ENCODE results near the gene CYREN.

CYREN gene

DNA sequence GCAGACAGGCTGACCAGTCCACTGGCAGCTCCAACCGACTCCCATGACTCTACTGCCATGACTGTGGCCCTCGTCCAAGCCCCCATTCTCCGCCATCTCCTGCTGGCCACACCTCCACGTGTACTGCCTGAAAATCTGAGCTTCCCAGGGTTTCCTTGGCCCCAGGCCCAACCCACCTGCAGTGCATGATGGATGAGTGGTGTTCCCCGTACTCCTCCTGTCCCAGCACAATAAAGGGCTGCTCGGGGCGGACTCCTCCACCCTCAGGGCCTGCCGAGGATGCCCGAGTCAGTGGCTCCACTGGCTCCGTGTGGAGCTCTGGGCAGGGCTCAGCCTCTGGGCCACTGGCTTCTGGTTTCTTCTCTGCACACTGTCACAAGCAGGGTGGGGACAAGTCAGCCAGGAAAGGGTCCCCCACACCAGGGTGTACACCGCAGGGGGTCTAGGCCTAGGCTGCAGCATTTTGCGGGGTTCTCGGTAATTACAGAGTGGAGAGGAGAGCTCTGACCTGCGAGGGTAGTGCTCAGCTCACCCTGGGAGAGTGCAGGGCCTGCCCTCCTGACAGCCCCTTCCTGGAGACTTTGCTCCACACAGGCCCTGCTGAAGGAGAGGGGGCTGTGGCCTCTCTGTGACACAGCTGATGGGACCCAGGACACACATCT lies 25.6 kb upstream of the CYREN start:
- no peak for DNase-seq

GRCh38 chr7:135195156-135195555 lies 24.6 kb upstream of the CYREN start:
- no peak for DNase-seq

GRCh38 chr7:135194494-135195095 lies 24.1 kb upstream of the CYREN start:
- DNase-seq, result no peak

DNA sequence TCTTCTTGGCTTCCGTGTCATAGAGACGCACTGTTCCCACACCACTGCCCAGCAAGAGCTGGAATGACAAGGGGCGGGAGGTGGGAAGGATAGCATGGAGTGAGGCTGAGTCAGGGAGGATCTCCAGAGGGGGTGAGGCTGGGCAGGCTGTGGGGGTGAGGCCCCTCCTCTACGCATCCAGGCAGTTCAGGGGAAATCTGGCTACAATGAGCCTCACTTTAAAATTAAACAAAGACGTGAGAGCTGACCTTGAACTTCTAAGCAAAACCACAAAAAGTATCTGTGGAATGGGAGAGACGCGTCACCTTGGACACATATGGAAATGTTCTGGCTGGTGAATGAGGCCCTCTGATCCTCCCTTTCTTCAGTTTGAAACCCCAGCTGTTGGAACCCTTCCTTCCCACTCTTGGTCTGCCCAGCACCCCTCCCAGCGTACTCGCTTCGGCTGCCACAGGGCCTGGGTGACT lies 23.1 kb upstream of the CYREN start:
- DNase-seq, result no peak

DNA sequence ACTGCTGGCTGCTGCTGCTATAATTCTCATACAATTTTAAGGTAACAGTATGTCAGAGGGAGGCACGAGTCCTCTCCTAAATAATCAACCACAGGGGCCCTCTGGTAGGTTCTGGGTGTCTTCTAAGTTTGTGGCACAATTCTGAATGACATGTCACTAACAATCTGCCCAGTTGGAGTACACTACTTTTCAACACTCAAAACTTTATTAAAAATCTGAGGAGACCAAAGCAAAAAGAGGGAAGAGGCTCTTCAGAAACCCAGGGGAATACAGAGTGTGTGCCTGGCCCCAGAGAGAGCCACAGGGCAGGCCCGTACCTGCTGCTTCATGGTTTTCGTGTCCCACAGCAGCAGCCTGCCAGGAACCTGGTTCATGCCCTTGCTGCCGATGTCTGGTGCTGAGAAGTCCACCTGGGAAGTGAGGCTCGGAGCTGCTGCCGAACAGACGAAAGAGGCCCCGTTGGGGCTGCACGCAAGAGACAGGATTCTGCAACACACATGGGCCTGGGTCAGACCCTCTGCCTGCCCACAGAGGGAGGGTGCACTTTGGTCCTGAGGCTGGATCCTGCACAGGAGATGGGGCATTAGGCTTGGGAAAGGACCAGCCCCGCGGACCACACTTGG lies 22.5 kb upstream of the CYREN start:
- DNase-seq, result no peak

DNA sequence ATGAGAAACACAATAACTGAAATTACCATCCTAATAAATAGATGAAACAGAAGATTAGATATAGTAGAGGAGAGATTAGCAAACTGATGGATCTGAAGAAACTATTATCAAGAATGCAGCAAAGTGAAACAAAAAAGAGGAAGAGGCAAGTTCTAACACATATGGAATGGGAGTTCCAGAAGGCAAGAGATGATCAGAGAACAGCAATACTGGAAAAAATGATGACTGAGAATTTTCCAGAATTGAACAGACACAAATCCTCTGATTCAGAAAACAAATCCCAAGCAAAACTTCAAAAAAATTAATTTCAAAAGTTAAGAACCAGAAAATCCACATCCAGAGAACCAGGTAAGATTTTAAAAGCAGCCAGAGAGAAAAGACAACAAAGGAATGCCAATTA lies 20.2 kb upstream of the CYREN start:
- DNase-seq, result no peak

DNA sequence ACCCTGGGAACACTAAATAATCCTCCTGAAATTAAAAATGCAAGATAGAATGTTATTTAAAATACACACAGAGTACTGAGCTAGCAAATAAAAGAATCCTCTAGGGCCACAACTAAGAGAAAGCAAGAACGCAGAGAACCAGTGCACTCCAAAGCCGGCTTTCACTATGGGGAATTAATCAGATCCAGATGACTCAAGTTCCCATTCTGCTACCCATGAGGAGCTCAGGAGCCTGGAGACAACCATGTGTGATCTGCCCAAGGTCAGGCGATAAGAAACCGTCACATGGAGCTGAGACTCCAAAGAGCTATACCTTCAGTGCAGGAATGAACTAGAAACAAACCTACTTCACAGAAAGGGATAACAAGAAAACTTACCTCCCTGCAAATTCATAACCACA lies 19.5 kb upstream of the CYREN start:
- DNase-seq, result no peak

GRCh38 chr7:135189221-135189662 lies 18.7 kb upstream of the CYREN start:
- DNase-seq, result no peak

- DNase-seq, result no peak
Measured at GRCh38 chr7:135188298-135188984, 17.9 kb upstream of the CYREN start.

DNA sequence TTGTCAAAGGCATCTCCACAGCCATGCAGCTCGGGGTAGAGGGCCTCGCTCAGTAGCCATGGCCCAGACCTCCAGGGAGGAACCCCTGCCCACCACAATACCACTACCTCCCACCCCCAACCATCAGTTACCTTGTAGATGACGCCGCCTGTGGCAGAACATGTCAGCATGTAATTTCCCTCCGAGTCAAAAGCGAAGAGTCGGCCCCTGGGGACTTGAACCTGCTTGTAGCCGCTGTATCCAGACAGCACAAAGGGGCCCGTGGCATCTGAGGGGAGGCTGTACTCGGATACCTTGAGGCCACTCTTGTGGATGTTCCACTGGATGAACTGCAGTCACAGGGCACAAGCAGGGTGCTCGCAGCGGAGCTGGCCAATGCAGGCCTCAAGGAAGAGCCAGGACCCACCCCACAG lies 16.3 kb upstream of the CYREN start:
- no peak for DNase-seq

DNA sequence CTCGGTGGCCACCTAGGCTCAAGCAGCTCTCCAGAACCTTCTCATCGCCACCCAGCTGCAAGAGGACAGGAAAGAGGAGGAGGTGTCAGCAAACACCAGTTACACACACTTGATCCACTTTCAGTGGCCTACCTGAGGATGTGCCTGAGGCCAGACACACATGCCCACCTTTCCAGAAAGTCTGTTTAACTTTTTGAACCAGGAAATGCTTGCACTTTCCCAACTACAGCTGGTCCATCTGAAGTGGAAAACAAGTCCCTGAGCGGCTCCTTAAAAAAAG lies 15.7 kb upstream of the CYREN start:
- no peak for DNase-seq

DNA sequence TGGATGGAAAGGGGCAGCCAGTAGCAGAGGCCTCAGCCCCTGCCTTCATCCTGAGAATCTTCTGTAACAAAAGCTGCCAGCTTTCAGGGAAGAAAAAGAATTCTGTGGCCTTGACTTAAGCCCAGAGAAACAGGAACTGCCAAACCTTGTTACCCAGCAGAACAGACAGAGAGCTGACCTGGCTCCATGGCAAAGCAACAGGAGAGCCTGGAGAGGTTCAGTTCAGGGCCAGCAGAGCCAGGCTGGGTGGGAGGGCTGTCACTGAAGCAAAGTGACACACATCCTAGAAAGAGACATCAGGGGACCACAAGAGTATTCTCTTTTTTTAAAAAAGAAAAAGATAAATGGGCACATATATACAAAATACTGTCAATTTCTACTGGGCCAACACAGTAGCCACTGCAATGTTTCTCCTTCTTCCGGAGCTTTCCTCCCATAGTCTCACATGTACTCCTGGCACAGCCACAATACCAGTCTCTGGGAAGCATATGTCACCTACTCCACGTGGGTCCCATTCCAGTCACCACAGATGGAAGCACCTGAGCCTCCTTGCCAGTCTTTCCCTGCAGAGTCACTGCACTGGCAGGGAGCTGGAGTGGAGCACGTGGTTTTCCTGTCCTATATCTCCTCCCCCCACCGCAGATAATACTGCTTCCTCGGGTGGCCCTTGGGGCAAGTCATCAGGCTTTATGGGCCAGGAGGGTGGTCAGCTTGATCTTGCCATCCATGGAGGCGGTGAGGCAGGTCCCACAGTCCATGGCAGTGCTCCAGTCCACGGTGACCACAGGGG lies 15.2 kb upstream of the CYREN start:
- DNase-seq, result no peak

GRCh38 chr7:135184254-135184841 lies 13.8 kb upstream of the CYREN start:
- no peak for DNase-seq

DNA sequence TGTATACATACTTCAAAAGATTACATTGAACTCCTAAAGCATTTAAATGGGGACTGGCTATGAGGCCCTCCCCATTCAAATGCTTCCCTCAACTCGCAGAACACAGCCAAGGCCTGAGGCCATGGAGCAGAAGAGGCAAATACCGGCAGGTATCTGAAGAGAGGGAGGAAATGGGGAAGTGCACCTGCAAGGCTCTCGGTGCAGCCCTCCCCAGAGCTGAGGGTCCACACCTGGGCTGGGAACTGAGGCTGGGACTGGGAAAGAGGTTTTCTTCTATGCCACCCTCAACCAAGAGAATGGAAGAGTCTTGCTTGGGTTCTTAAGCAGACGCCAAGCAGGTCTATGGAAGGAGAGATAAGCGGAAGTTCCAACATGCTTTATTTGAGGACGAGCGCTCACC lies 13.0 kb upstream of the CYREN start:
- DNase-seq, result no peak

DNA sequence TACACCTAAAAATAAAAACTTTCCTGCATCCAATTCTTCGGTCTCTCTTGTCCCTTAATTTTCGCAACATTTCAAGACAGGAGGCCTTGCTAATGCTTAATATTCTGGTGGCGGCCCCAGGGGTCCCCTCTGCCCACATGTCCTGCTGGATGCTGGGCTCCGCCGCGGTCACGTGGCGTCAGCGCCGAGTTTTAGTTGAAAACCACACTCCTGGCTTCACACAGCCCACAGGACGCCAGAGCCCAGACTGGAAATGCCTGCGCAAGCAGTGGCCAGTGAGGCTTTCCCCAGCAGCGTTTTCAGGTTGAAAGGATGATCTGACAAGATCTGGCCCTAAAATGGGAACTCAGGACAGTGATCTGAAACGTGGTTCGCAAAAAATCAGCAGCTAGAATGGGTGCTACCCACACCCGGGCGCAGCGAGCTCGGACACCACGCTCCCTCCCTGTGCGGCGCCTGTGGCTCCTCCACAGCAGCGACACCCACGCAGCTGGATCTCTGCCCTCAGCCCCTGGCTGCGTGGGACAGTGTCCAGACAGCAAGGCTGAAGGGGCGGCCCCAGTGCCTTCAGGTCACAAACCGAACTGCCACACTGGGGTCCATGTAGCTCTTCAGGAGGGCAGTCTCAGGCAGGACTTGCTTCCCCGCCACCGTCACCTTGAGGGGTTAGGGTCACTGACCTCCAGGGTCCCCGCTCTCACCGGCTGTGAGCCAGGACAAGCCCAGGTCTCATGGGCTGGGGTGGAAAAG lies 11.6 kb upstream of the CYREN start:
- DNase-seq, result no peak

- DNase-seq, result no peak
Measured at GRCh38 chr7:135181261-135181928, 10.9 kb upstream of the CYREN start.

DNA sequence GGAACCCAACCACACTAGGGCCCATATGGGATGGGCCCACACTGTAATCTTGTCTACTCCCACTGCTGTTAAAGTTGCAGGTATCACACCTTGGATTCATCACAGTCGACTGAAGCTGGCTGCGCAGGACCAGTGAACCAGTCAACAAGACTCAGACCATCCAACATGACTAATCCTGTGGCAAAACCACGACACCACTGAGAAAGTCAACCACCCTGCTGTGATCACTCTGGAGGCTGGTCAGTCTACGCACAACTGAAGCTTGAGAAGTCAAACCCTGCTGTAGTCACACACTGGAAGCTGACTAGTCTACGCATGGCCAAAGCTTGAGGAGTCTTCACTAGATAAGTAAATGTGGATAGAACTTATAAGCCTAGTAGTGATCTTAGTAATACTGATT lies 9.6 kb upstream of the CYREN start:
- no peak for DNase-seq

DNA sequence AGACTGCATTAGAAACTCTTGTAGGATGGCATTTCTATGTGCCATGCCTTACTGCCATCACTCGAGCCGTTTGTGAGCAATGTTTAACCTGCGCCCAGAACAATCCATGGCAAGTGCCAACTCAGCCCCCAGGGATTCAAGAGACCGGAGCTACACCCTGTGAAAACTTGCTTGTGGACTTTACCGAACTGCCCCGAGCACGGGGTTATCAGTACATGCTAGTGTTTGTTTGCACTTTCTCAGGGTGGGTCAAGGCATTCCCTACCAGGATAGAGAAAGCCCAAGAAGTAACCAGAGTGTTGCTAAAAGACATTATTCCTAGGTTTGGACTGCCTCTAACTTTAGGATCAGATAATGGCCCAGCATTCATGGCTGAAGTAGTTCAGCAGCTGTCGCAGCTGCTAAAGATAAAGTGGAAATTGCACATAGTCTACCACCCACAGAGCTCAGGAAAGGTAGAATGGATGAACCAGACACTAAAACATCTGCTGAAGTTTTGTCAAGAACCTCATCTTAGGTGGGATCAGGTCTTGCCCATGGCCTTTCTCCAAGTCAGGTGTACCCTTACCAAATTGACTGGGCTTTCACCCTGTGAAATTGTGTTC lies 8.9 kb upstream of the CYREN start:
- DNase-seq, result no peak

DNA sequence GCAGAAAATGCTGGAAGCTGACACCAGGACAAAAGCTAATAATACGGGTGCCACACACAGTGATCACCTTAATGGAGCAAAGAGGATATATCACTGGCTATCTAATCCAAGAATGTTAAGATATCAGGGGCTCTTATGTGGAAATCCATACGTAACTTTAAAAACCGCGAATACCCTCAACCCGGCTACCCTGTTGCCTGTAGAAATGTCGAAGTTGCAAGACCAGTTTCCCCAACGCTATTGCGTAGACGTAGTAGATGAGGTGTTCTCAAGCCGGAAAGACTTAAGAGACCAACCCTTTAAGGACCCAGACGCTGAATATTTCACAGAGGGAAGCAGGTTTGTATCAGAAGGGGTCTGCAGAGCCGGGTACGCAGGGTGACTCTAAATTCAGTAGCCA lies 7.9 kb upstream of the CYREN start:
- no peak for DNase-seq

- DNase-seq, result no peak
Measured at GRCh38 chr7:135177028-135177696, 6.7 kb upstream of the CYREN start.

- no peak for DNase-seq
Measured at GRCh38 chr7:135175931-135176330, 5.4 kb upstream of the CYREN start.

Data from NCI-H510A treated with DMSO at 0.1 percent for 48 hours (cell line).